Tibial nerve (tissue), 3 donors: ENCODE data around the gene IQCC.

ENCODE experiments used
- POLR2A ChIP-seq, 2 donors: fragments of 450-650 bp; IDR thresholded peaks; one replicate each; pipeline ENCODE4 v1.6.1; 2017; ENCODE audit warnings: antibody characterized with exemption in 2 of 2, mild to moderate bottlenecking in 2 of 2, moderate library complexity in 2 of 2
- TF ChIP-seq, protein P1 (sequence below), 5 experiments: fragments of 200-600 bp in 3 of 5; fragments of 450-650 bp in 2 of 5; sonication (generic) in 3 of 5; IDR thresholded peaks; one replicate each; pipeline ENCODE4 v1.5.1; 2016 to 2019; ENCODE audit warnings: antibody characterized with exemption in 5 of 5, mild to moderate bottlenecking in 3 of 5, moderate library complexity in 2 of 5

DNA sequence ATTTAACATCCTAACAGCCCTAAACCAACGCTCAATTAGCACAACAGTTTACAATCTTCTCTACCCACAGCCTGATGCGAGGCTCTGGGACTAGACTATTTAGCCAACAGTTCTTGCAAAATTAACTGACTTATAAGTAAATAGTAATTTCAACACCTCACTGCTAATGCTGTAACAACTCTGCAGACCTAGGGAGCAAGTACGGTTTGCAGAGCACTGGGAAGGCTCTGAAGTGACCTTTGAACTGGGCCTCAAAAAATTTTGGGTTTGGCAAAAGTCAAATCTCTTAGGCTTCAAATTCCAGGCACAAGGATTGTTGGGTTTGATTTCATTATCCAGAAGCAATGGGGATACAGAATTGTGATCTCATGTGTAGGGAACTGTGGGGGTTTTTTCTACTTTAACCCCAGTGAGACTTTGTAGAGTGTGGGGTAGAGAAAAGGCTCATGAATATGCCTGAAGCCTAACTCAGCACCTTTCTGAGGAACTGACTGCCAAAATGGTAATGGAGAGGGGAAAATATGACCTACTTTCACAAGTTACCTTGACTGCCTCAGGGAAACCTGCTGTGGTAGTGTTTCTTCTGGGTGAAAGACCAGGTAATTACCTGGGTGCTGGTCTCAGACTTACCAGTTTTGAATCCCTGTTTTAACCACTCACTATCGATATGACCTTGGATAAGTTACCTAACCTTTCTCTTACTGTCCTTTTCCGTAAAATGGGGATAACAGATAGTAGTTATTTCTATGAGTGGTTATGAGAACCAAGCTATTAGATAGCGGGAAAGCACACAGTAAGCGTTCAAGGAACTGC, 26.9 kb upstream of the IQCC start:
- TF ChIP-seq, protein P1, sequence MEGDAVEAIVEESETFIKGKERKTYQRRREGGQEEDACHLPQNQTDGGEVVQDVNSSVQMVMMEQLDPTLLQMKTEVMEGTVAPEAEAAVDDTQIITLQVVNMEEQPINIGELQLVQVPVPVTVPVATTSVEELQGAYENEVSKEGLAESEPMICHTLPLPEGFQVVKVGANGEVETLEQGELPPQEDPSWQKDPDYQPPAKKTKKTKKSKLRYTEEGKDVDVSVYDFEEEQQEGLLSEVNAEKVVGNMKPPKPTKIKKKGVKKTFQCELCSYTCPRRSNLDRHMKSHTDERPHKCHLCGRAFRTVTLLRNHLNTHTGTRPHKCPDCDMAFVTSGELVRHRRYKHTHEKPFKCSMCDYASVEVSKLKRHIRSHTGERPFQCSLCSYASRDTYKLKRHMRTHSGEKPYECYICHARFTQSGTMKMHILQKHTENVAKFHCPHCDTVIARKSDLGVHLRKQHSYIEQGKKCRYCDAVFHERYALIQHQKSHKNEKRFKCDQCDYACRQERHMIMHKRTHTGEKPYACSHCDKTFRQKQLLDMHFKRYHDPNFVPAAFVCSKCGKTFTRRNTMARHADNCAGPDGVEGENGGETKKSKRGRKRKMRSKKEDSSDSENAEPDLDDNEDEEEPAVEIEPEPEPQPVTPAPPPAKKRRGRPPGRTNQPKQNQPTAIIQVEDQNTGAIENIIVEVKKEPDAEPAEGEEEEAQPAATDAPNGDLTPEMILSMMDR (IDR thresholded peaks at IDR 0.05), result no peak
- TF ChIP-seq POLR2A (IDR thresholded peaks at IDR 0.05), result no peak
